ENCODE measurements around the gene SCFD2.

- no peak for TF ChIP-seq EZH2 (IDR thresholded peaks at IDR 0.05; ENCODE audit: borderline replicate concordance, insufficient read depth, low read length, poor library complexity, severe bottlenecking)
- TF ChIP-seq CTCF (IDR thresholded peaks at IDR 0.05; ENCODE audit: poor library complexity, severe bottlenecking), result no peak
- no peak for TF ChIP-seq POLR2AphosphoS5 (IDR thresholded peaks at IDR 0.05)
- TF ChIP-seq SMC3 (conservative IDR thresholded peaks at IDR 0.05; ENCODE audit: poor library complexity), result no peak
- TF ChIP-seq RAD21 (conservative IDR thresholded peaks at IDR 0.05), result no peak
- no peak for TF ChIP-seq REST (IDR thresholded peaks at IDR 0.05; ENCODE audit: borderline replicate concordance)
- TF ChIP-seq EP300 (conservative IDR thresholded peaks at IDR 0.05; ENCODE audit: poor library complexity, severe bottlenecking), result no peak
- TF ChIP-seq MXI1 (conservative IDR thresholded peaks at IDR 0.05; ENCODE audit: poor library complexity, severe bottlenecking), result no peak
These were observed 84.4 kb downstream of the SCFD2 start for GRCh38 chr4:53281438-53281837.
